HG02588 (cell line): ENCODE measurements around the gene CLVS2.

ENCODE experiments used
- ATAC-seq: cut with Tn5 transposase; IDR thresholded peaks from one replicate; pipeline ENCODE4 v1.9.1; 2021; ENCODE audit warnings: mild to moderate bottlenecking, moderate library complexity; ENCODE audit not compliant: unreplicated experiment

CLVS2 gene, protein sequence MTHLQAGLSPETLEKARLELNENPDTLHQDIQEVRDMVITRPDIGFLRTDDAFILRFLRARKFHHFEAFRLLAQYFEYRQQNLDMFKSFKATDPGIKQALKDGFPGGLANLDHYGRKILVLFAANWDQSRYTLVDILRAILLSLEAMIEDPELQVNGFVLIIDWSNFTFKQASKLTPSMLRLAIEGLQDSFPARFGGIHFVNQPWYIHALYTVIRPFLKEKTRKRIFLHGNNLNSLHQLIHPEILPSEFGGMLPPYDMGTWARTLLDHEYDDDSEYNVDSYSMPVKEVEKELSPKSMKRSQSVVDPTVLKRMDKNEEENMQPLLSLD

DNA sequence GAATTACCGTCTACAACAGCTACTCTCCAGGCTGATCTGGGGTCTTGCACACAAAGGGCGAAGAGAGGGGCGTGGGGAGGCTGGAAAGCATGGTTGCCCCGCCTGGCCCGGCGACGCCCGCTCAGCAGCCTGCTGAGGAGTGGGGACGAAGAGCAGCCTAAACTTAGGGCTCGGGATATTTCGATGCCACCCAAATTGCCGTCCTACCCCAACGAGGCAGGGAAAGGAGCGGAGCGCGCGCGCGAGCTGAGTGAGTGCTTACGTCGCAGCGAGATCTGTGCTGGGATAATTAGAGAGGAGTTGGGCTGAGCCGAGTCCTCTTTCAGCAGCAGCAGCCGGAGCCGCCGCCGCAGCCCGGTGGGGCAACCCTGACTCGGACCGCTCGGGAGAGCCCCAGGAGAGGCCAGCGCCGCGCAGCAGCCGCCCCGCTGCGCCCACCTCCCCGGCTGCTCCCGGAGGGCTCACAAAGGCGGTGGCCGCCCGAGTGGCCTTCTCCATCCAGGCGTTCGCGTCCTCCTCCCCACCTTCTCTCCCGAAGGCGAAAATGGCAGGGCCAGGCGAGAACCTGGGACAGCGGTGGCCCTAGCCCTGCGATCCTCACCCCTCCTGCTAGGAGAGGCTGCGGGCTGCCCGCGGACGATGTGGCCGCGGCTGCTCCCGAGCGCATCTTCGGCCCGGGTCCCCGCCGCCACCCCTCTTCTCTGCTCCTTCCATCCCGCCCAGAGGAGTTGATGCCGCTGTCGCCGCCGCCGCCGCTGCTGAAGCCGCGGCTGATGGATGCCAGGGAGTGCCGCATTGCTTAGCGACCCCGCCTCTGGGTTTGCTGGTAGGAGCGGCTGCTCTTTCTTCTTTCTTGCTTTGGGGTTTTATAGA lies at the start of gene CLVS2:
CLVS2 (plus strand) TSS at position 315 of the 873 bp plus-strand sequence. CDS start 1,543 bp downstream, outside the sequence.
- ATAC-seq = no peak

DNA sequence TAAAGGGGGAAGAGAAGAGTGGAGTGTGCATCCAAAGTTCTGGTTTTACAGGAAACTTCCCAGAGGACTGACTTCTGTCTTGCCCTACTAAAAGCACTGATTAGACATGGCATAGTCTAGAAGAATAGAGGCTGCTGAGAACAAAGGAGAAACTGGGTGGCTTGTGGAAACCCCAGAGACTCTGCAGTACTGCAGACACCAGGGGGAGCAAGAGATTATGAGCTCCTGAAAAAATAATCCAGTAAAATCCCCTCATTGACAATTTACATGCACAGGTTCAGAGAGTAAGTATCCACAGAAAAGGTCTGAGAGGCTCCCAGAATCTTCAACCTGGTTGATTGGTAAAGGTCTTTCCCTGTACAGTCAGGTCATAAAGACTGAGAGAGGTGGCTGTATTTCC lies 48.7 kb upstream of the CLVS2 start:
- ATAC-seq = no peak

DNA sequence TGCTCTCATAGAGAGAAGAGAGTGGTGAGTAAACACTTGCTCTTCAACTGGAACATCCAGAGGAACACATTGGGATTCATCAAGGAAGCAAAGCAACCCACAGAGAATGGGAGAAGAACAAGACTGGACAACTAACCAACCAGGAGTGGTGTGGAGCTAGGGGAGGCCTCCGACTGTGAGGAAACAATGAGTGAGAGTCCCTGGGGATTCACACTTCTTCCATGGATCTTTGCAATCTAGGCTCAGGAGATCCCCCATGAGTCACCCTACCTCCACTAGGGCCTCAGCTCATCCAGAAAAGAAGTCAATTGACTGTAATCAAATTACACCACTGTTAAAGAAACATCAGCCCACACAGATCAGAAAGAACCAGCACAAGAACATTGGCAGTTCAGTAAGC lies 42.3 kb upstream of the CLVS2 start:
- ATAC-seq = no peak

DNA sequence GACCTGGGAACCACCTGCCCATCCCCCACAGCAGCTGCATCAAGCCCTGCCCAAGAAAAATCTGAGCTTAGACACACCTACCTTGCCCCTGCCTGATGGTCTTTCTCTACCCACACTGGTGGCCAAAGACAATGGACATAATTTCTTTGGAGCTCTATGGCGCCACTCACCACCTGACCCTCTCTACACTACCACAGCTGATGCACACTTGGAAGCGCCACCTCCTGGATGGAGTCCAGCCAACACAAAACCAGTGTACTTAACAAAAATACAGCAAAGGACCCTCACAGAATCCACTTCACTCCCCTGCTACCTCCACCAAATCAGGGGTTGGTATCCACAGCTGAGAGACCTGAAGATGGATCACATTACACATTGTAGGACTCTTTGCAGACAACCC lies 39.7 kb upstream of the CLVS2 start:
- no peak for ATAC-seq

DNA sequence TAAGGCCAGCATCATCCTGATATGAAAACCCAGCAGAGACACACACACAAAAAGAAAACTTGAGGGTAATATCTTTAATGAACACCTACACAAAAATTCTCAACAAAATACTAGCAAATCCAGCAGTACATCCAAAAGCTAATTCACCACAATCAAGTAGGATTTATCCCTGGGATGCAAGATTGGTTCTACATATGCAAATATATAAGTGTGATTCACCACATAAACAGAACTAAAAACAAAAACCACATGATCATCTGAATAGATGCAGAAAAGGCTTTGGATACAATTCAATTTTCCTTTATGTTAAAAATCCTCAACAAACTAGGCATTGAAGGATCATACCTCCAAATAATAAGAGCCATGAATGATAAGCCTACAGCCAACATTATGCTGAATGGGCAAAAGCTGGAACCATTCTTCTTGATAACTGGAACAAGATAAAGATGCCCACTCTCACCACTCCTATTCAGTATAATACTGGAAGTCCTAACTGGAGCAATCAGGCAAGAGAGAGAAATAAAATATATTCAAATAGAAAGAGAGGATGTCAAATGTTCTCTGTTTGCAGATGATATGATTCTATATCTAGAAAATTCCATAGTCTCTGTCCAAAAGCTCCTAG lies 33.9 kb upstream of the CLVS2 start:
- no peak for ATAC-seq

DNA sequence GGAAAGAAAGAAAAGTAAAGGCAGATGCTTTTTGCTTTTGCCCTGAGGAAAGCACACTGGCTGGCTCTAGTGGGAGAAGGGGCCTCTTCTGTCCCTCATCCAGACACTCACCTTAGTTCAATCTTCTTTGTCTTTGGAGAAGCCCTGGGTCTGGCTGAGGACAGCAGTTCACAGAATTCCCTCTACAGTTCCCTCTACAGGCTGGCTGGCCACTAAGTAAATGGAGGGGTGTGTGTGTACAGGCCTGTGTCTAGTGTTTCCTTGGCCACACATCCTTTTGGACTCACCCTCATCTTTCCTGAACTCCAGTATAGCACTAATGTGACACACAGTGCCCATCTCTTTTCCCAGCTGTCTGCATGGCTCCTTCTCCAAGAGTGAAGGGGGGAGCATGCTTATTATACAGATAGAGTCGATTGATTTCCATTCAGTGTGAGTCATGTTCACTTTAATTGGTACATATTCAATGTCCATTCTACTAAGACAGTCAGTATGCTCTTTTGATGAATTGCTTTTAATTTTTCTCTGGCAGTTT lies 26.0 kb upstream of the CLVS2 start:
- no peak for ATAC-seq

DNA sequence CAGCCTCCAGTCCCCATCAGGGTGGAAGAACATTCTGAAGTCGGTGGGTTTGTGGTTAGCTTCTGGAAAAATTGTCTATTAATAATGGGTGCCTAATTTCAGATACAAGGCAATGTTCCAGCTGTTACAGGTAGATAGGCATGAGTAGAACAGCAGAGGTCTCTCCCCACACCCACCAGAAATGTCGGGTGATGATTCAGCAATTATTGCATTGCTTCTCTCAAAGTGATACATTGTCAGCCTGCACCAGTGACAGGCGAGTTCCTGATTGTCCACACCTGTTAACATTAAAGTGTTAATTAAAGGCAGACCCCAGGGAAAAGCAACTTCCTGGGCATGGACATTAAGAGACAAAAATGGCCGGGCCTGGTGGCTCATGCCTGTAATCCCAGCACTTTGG lies 18.9 kb upstream of the CLVS2 start:
- no peak for ATAC-seq

DNA sequence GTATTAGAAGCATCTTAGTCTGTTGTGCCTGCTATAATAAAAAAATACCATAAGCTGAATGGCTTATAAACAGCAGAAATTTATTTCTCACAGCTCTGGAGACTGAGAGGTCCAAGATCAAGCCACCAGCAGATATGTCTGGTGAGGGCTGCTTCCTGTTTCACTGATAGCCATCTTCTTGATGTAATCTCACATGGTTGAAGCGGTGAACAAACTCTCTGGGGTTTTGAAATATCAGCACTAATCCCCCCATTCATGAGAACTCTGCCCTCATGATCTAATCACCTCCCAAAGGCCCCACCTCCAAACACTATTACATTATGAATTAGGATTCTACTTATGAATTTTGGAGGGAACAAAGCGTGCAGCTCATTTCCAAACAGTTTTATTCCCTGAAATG lies 11.6 kb upstream of the CLVS2 start:
- ATAC-seq = no peak

DNA sequence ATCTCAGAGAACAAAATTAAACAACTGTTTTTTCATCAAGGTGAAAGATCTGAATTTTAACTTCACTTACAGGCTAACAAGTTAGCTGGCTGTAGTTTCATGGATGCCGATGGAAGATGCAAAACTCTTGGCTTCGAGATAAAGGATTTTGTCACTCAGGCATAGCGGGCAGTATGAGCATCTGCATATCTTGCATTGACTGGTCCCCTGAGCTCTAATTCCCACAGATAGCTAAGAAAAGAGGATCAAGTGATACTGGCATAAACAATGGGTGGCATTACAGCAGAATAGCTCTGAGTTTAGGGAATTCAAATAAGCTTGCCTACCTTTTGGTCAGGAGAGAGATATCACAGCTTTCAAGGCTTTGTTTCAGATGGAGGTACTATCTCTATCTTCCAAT lies 1.8 kb upstream of the CLVS2 start:
- no peak for ATAC-seq

DNA sequence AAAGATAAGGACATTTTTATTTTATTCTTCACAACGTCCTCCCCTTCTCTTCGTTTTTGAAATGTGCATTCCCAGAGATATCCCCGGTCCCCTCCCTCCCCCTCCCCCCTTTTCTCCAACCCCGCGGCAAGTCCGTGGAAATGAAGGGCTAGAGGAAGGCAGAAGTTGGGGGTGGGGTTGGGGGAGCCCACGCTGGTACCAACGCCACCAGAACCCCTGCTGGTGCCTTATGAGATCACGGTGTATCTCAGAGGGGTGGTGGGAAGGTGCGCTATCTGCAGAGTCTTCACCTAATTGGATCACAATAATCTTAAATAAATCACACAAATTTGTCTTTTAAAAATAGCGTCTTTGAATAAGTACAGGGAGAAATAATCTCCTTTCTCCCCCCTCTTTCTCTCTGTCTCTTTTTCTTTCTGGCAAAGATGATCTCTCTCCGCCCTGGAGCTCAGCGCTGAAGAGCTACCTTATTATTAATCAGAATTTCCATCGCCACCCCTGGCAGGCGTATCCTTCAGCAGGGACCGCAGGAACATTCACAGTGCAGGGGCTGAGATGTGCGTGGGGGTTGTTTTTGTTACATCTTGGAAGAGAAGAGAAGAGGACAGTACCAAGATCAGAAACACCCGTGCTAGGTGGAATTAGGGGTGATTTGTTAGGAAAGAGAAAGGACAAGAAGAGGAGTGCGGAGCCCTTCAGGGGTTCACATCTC lies 915 bp downstream of the CLVS2 start:
- no peak for ATAC-seq

DNA sequence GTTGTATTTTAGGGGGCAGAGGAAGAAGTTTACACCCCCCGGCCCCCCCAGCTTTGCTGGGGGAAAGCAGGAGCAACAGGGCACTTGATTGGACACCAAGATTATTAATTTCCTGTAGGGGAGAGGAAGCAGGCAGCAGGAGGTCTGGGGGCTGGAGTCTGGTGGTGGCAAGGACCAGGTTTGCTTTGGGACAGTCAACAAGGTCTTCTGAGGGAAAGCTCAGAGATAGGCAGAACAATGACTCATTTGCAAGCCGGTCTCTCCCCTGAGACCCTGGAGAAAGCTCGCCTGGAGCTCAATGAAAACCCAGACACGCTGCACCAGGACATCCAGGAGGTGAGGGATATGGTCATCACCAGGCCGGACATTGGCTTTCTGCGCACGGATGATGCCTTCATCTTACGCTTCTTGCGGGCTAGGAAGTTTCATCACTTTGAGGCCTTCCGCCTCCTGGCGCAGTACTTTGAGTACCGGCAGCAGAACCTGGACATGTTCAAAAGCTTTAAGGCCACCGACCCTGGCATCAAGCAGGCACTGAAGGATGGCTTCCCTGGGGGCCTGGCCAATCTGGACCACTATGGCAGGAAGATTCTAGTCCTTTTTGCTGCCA lies 1.6 kb downstream of the CLVS2 start:
- no peak for ATAC-seq

DNA sequence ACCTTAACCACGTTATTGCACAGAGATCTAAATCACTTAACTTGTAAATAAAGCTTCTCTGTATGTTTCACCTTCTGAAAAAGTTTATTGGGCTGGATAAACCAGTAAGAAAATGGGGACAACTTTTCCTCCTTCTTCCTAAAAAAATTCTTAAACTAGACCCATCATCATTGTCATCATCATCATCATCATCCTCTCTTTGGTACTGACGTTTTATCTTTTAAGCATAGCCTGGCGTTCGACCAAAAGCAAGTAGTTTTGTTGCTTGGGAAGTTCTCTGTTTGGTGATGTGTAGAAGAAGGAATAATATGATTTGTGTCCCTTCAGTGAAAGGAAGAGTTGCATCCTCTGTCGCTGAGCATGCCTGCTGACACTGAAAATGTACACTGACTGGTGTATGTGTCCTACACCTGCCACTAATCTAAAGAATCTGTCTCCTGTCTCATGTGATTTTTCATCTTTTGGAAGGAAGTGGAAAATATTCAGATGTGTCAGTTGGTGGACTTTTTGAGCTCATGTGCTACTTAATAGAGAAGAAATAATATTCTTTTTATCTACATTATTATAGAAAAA lies 2.5 kb downstream of the CLVS2 start:
- no peak for ATAC-seq

DNA sequence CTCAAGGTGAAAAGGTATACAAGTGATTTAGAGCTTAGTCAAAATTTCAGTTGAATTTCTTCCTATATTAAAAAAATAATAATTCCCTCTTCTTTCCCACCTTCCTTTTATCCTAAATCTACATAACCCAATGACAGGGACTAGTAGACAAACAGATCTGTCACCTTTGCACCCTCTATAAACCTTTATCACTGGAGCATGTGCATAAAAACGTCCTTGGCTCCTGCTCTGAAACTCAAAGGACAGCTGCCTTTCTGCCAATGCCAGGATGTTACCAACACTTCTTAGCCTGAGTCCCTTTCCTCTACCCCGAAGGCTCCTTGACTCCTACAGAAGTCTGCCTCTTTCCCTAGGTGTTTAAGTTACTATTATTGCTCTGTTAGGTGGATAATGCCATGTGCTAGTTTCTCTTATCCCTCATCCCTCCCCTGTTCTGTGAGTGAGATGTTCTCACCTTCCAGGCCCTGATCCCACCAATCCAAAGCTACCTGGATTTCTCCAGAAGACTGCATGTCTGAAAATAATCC lies 4.3 kb downstream of the CLVS2 start:
- ATAC-seq = no peak

DNA sequence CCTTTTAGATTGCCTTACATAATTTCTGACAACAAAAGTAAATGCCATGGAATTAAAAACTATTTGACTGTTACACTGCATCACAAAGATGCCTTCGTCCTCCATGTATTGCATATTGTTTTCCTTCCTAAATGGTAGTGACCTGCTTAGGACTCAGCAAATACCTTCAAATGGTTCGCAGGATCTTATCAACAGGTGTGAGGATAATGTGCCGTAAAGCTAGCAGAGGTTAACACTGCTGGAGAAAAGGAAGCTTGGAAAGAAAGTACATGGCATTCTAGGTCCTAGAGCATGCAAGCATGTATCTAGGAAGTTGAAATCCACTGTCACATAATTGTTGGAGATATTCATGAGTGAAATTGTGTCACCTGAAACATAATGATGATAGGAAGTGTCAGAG lies 5.5 kb downstream of the CLVS2 start:
- no peak for ATAC-seq

DNA sequence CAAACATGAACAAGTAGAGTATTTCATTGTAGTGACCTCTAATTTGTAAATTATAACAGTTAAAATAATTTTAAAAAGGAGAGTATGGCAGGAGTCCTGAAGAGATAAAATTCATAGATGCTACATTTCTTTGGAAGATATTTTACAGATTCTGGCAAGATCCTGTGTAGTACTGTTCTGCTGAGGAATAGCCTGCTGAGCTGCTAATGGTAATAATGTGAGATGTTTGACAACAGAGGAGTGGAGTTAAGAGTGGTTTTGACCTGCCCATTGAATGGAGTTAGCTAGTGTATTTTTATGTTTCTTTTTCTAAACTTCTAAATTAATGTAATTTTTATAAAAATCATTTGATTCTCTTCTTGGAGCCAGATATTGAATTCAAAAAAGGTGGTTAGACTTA lies 11.8 kb downstream of the CLVS2 start:
- ATAC-seq = no peak

DNA sequence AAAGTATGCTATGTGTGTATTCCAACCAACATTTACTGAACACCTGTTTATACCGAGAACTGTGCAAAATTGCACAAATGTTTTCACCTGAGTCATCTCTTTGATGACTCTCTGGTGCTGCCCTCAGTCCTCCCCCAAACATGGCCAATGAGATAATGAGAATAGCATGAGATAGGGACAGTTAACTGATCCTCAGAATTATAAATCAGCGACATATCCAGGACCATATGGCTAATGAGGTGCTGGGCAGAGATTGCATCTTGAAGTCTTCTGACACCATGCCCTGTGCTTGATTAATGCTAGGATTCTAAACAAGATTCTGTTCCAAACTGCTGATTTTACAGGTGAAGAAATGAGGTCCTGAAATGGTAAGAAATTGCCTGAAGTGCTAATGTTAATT lies 13.0 kb downstream of the CLVS2 start:
- no peak for ATAC-seq

DNA sequence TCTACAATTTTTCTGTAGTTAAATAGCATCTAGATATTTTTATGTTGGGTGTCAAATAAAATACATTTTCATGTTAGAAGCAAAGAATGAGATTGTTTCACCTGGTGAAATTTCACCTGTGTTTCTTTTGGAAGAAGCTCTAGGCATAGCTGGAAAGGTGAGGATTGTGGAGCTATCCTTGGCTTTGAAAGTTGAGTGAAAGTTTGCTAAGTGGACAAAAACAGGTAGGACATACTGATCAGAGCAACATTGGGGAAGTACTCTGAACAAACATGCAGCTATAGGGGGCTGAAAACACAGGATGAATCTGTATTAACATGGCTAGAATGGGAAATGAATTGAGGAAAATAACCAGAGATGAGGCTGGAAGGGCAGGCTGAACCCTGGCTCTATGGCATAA lies 18.8 kb downstream of the CLVS2 start:
- ATAC-seq = no peak

DNA sequence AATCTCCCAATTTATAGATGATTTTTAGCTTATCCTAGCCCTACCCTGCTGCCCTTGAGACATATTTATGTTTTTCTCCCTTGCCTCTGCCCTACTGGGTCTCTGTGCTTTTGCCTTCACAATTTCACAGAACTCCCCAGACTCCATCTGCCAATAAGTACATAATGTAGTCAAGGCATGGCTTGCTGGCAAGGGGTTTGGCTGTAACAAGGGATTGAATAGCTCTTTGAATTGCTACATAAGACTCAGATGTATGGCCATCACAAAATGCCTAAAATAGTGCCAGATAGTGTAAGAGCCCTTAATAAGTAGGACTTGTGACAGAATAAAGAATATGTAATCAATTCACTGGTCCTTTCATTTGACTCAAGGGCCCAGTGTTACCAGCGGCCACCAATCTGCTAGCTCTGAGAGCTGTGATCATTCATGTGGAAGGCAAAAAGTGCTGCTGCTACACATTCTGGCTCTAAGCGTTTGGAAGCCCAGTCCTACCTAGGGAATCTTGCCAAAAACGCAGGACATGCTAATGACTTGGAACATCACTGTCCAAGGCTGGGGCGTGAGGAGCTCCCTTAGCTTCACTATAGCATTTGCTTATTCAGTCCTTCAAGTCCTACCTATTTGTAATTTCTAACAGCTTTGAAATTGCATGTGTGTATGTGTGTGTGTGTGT lies 20.5 kb downstream of the CLVS2 start:
- ATAC-seq = no peak

DNA sequence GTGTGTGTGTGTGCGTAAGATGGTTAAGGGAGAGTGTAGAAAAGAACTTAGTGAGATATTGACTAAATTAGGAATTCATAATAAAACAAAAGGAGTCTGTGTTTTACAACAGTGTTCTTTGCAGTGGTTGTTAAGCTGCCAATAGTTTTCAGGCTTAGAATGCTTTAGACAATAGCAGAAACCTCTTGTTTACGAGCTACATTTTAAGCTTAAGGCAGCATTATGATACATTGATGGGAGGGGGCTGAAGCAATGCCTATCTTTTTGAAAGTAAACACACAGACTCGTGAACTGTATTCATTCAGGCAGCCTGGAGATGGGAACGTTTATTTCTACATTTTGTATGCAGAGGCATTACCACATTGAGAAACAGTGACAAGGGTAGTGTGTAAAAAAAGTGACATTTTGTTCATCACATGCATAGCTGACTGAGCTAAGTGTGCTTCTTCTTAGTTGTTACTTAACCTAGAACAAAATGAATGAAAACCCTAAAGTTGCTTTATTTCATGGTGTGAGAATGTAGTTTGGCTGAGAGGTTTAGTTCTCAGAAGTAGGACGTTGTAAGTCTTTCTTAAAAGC lies 21.2 kb downstream of the CLVS2 start:
- no peak for ATAC-seq
